ENCODE data around the gene VPS8. TPM values are rescaled to one million over a fixed set of nuclear protein-coding genes. Genes with fewer than 3 reads are reported as not detected.

Gene VPS8
- polyA plus RNA-seq, 1 donor = 59.4 TPM

DNA sequence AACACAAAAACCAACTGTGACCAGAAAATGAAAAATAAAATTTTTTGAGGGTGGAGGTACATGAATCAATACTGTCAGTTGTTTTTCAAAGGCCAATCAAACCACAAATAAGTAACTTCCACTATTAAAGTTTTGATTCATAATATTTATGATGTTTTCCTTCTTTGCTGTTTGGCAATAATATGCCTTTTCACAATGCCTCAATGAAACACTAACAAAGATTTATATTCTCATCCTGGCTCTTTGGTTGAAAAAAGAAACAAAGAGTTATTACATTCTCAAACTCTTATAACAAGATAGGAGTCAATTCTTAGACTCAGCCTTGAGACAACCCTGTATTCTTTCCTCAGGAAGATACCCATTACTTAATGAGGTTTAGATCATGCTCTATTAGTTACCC is 277.8 kb downstream of the VPS8 start:
- no peak for DNase-seq

DNA sequence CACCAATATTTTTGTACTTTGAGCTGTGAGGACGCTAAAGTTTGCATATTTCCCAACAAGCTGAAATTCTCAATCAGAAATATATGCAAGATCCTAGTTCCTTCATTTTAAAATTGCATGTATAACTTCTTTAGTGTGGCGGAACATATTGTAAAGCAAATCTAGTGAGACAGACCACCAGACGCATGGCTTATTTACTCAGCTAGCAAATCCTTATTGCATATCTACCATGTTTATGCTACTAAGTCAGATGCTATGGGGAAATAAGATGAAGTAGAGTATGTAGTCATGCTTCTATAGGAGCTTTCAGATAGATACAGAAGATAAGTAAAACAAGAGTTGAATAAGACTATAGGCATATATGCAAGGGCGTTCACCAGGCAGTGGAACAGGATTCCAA is 278.8 kb downstream of the VPS8 start:
- DNase-seq = no peak

DNA sequence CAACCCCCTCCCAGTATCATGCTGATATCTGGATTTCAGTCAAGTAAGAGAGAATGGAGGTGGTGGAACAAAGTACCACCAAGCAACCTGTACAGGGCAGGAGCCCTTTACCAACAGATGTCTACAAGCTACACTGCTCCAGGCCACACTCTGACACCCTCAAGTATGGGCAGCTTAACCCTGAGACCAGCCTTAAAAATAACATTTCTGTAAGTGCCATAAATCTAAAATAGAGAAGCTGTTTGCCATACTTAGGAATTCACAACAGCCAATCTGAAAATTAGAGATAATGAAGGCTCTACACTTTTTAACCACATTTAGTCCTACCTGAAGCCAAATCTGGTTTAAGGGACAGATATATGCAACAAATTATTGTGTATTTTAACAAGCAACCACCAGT is 281.1 kb downstream of the VPS8 start:
- no peak for DNase-seq

DNA sequence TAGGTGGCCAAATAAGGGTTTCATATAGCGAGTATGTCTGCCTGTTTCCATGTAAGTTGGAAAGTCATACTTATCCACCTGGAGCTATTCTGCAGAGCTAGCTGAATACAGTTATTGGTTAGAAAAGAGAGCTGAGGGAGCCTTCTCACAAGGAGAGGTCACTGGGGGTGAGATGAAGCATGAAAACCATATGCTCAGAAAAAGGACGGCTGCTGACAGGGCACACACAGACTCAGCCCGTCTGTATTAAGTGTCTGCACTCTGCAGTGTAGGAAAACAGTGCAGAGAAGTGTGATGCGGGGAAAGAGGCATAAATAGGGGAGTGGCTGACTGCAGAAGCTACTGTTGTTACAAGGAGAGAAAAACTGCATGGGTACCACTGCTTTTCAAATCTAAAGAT is 282.7 kb downstream of the VPS8 start:
- DNase-seq = no peak

Other genes starting within 250 kb of the VPS8 start
- 78.9 TPM for gene MAGEF1, start 100.1 kb upstream of the VPS8 start, polyA plus RNA-seq (ENCODE audit: insufficient read length)